HEK293T (cell line): ENCODE data around the gene SLC17A8.
A peak's percentile ranks its signal among the peaks of the same experiment; 100 is the strongest.

Experiments used
- CTCF ChIA-PET: fragments of 350-600 bp; formaldehyde crosslinking; extraction: SDS; loops from one replicate; lab custom pipeline; 2021; ENCODE audit warnings: antibody characterized with exemption, inconsistent platforms; lab: Yijun Ruan, JAX
- POLR2A ChIA-PET: fragments of 350-600 bp; formaldehyde crosslinking; extraction: SDS; loops from one replicate; lab custom pipeline; 2020; ENCODE audit warnings: antibody characterized with exemption, inconsistent platforms; lab: Yijun Ruan, JAX
- DNase-seq: peaks from one replicate; pipeline ENCODE4 v3.0.0; 2012; ENCODE audit warnings: mixed read lengths; ENCODE audit errors: extremely low spot score
- ARNT ChIP-seq: fragments of 450-650 bp; IDR thresholded peaks from 2 replicates; pipeline ENCODE4 v1.6.1; 2017; ENCODE audit warnings: mild to moderate bottlenecking
- BHLHE40 ChIP-seq: fragments of 450-650 bp; IDR thresholded peaks from 2 replicates; pipeline ENCODE4 v1.6.1; 2016; ENCODE audit warnings: mild to moderate bottlenecking, moderate library complexity, borderline replicate concordance
- CTBP1 ChIP-seq: fragments of 450-650 bp; IDR thresholded peaks from 2 replicates; pipeline ENCODE4 v1.6.1; 2016; ENCODE audit warnings: borderline replicate concordance
- ELF4 ChIP-seq: fragments of 450-650 bp; IDR thresholded peaks from 2 replicates; pipeline ENCODE4 v1.6.1; 2017; ENCODE audit warnings: antibody characterized with exemption
- FOXA1 ChIP-seq: fragments of 450-650 bp; IDR thresholded peaks from 2 replicates; pipeline ENCODE4 v1.6.1; 2016; ENCODE audit warnings: mild to moderate bottlenecking
- FOXK2 ChIP-seq: fragments of 450-650 bp; IDR thresholded peaks from 2 replicates; pipeline ENCODE4 v1.6.1; 2016; ENCODE audit warnings: mild to moderate bottlenecking
- FOXM1 ChIP-seq: fragments of 450-650 bp; IDR thresholded peaks from 2 replicates; pipeline ENCODE4 v1.6.1; 2017; ENCODE audit warnings: mild to moderate bottlenecking, borderline replicate concordance
- HDGF ChIP-seq: fragments of 450-650 bp; IDR thresholded peaks from 2 replicates; pipeline ENCODE4 v1.6.1; 2017; ENCODE audit warnings: antibody characterized with exemption, borderline replicate concordance
- L3MBTL2 ChIP-seq: fragments of 450-650 bp; conservative IDR thresholded peaks from 2 replicates; pipeline ENCODE4 v1.6.1; 2016; ENCODE audit warnings: mild to moderate bottlenecking
- LEF1 ChIP-seq: fragments of 450-650 bp; IDR thresholded peaks from 2 replicates; pipeline ENCODE4 v1.6.1; 2017; ENCODE audit warnings: mild to moderate bottlenecking, borderline replicate concordance
- NFRKB ChIP-seq: fragments of 450-650 bp; IDR thresholded peaks from 2 replicates; pipeline ENCODE4 v1.6.1; 2016; ENCODE audit warnings: mild to moderate bottlenecking, moderate library complexity
- PKNOX1 ChIP-seq: fragments of 450-650 bp; IDR thresholded peaks from 2 replicates; pipeline ENCODE4 v1.6.1; 2016
- SP1 ChIP-seq: fragments of 450-650 bp; IDR thresholded peaks from 2 replicates; pipeline ENCODE4 v1.6.1; 2017
- SUZ12 ChIP-seq: fragments of 450-650 bp; IDR thresholded peaks from 2 replicates; pipeline ENCODE4 v1.6.1; 2016; ENCODE audit warnings: mild to moderate bottlenecking
- TARDBP ChIP-seq: fragments of 450-650 bp; IDR thresholded peaks from 2 replicates; pipeline ENCODE4 v1.6.1; 2016
- ZNF384 ChIP-seq: fragments of 450-650 bp; IDR thresholded peaks from 2 replicates; pipeline ENCODE4 v1.6.1; 2016

The SLC17A8 gene

GRCh38 chr12:100345020-100345767, 11.7 kb upstream of the SLC17A8 start:
- POLR2A ChIA-PET: interaction anchor here (1.1 kb wide), 1 partner anchor 110 kb away, joined by 3 read pairs; no protein-coding TSS in a partner anchor

GRCh38 chr12:100346660-100347059, 10.2 kb upstream of the SLC17A8 start:
- ChIA-PET CTCF (interaction anchor here (0.6 to 3.4 kb wide), 3 partner anchors 59 to 292 kb away, joined by 4 to 15 read pairs (median 4); no protein-coding TSS in a partner anchor), POLR2A (no interaction called here)
- TF ChIP-seq FOXA1: no peak
- peak; percentile 47; the same call in 1 of the 2 replicates for TF ChIP-seq ZNF384
- DNase-seq: no peak

More at GRCh38 chr12:100345020-100345767, 11.7 kb upstream of the SLC17A8 start:
- TF ChIP-seq L3MBTL2: no peak
- TF ChIP-seq NFRKB: no peak
- TF ChIP-seq SUZ12: no peak
- TF ChIP-seq HDGF: no peak
- TF ChIP-seq ZNF384: no peak
- TF ChIP-seq ARNT: no peak
- no peak for TF ChIP-seq CTBP1
- no peak for TF ChIP-seq FOXA1
- no peak for TF ChIP-seq TARDBP
- no peak for TF ChIP-seq BHLHE40
- no peak for TF ChIP-seq FOXK2
- no peak for TF ChIP-seq SP1
- TF ChIP-seq FOXM1: no peak
- TF ChIP-seq PKNOX1: no peak
- no peak for TF ChIP-seq LEF1
- TF ChIP-seq ELF4: no peak
- CTCF ChIA-PET: interaction anchor here (1.2 to 3.4 kb wide), 2 partner anchors 60 to 110 kb away, joined by 3 to 15 read pairs; no protein-coding TSS in a partner anchor
- no peak for DNase-seq

- ChIA-PET CTCF (interaction anchor here (0.6 to 3.4 kb wide), 9 partner anchors 10 to 386 kb away, joined by 3 to 15 read pairs (median 4); no protein-coding TSS in a partner anchor), POLR2A (no interaction called here)
- TF ChIP-seq ZNF384: peak; percentile 80
- TF ChIP-seq ELF4: no peak
- peak; percentile 21 for DNase-seq
These were observed 8.0 kb upstream of the SLC17A8 start for GRCh38 chr12:100348657-100349454.

DNA sequence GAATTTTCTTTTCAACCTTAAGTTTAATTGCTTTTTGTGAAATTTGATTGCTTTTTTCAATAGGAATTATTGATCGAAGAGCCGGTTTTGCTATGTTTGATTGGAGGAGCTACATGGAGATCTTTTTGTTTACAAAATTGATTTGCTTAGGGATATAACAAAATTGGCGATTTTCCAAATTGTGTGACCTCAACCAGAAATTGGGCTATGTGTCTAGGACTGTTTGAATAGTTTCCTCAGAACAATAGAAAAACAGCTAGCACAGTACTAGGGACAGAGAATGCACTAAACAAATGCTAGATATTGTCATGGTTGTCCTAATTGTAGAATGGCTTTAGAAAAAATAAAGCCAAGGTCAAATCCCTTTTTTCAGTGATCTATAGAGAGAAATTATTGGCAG, 2.4 kb downstream of the SLC17A8 start:
- DNase-seq: no peak
- ChIA-PET POLR2A (no interaction called here), CTCF (interaction anchor here (0.7 kb wide), 1 partner anchor 45 kb away, joined by 3 read pairs; no protein-coding TSS in a partner anchor)
- TF ChIP-seq L3MBTL2 (no peak), TARDBP (no peak), BHLHE40 (no peak), LEF1 (no peak), NFRKB (no peak), PKNOX1 (no peak), ELF4 (no peak), FOXK2 (no peak), CTBP1 (no peak), HDGF (no peak), SUZ12 (no peak), SP1 (no peak), ZNF384 (no peak), ARNT (no peak), FOXM1 (no peak)

- ChIA-PET POLR2A (no interaction called here), CTCF (interaction anchor here (0.6 kb wide), 1 partner anchor 12 kb away, joined by 4 read pairs; no protein-coding TSS in a partner anchor)
- TF ChIP-seq HDGF: no peak
- peak; percentile 48 for TF ChIP-seq PKNOX1
These were observed 2.9 kb downstream of the SLC17A8 start for GRCh38 chr12:100359822-100360221.

DNA sequence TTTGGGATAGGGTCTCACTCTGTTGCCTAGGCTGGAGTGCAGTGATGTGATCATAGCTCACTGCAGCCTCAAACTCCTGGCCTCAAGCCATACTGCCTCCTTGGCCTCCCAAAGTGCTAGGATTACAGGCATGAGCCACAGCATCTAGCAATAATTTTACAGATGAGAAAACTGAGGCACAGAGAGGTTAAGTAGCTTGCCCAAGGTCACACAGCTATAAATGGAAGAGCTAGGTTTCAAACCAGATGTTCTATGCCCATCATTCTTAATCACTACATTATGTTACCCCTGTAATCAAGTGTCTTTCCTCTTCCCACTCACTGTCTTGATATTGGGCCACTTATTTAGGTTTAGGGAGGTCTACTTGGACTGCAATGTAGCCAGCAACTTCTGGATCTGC, 3.6 kb downstream of the SLC17A8 start:
- TF ChIP-seq BHLHE40 (no peak), FOXA1 (no peak), FOXM1 (no peak), FOXK2 (no peak), HDGF (no peak), SP1 (no peak), NFRKB (no peak), TARDBP (no peak), ARNT (no peak), LEF1 (no peak), PKNOX1 (no peak), L3MBTL2 (no peak), CTBP1 (no peak), ZNF384 (no peak), SUZ12 (no peak), ELF4 (no peak)
- ChIA-PET POLR2A (no interaction called here), CTCF (no interaction called here)

More at GRCh38 chr12:100359822-100360221, 2.9 kb downstream of the SLC17A8 start:
- DNase-seq: no peak

More for the DNA sequence above, 3.6 kb downstream of the SLC17A8 start:
- DNase-seq: no peak
